GM23338 (cell line): ENCODE measurements around the gene TMEM165. TPM values are rescaled to one million over a fixed set of nuclear protein-coding genes. Genes with fewer than 3 reads are reported as not detected.

ENCODE experiments used
- ATAC-seq: fragments of 200-7000 bp; cut with Tn5 transposase; 3 replicates; pipeline ENCODE4 v1.9.1; 2020
- DNase-seq: peaks from one replicate; pipeline ENCODE4 v3.0.0-alpha.2; 2015; ENCODE audit warnings: low spot score
- H2AFZ ChIP-seq: fragments of 200-600 bp; sonication (generic); 2 replicates; pipeline ENCODE4 v1.8.0; 2016; ENCODE audit warnings: antibody characterized with exemption, mild to moderate bottlenecking, moderate library complexity
- H3F3A ChIP-seq: fragments of 200-600 bp; sonication (generic); replicated peaks from 2 replicates; pipeline ENCODE4 v1.8.0; 2017; ENCODE audit warnings: antibody characterized with exemption, mixed run types, low read depth
- H3K27ac ChIP-seq: fragments of 200-600 bp; sonication (generic); 2 replicates; pipeline ENCODE4 v1.6.1; 2016; ENCODE audit warnings: low read depth
- H3K27me3 ChIP-seq: fragments of 200-600 bp; sonication (generic); 2 replicates; pipeline ENCODE4 v1.8.0; 2016; ENCODE audit warnings: mild to moderate bottlenecking, mixed run types, moderate library complexity; ENCODE audit not compliant: insufficient read depth
- H3K36me3 ChIP-seq: fragments of 200-600 bp; sonication (generic); 2 replicates; pipeline ENCODE4 v1.8.0; 2016; ENCODE audit warnings: mild to moderate bottlenecking; ENCODE audit not compliant: insufficient read depth
- H3K4me1 ChIP-seq: fragments of 200-600 bp; sonication (generic); 2 replicates; pipeline ENCODE4 v1.8.0; 2016; ENCODE audit warnings: mild to moderate bottlenecking, moderate library complexity; ENCODE audit not compliant: insufficient read depth
- H3K4me2 ChIP-seq: fragments of 200-600 bp; sonication (generic); 2 replicates; pipeline ENCODE4 v1.7.1; 2017; ENCODE audit warnings: mixed run types
- H3K4me3 ChIP-seq: fragments of 200-600 bp; sonication (generic); 2 replicates; pipeline ENCODE4 v1.6.1; 2016; ENCODE audit warnings: mixed run types
- H3K79me2 ChIP-seq: fragments of 200-600 bp; sonication (generic); replicated peaks from 2 replicates; pipeline ENCODE4 v1.8.0; 2017; ENCODE audit warnings: mild to moderate bottlenecking; ENCODE audit not compliant: insufficient read depth
- H3K9me2 ChIP-seq: fragments of 200-600 bp; sonication (generic); 2 replicates; pipeline ENCODE4 v1.8.0; 2017; ENCODE audit not compliant: insufficient read depth
- H4K20me1 ChIP-seq: fragments of 200-600 bp; sonication (generic); replicated peaks from 2 replicates; pipeline ENCODE4 v1.8.0; 2017; ENCODE audit warnings: mild to moderate bottlenecking; ENCODE audit not compliant: insufficient read depth
- H3K27ac Mint-ChIP-seq: 2 replicates; pipeline ENCODE4 v1.8.0; 2020; ENCODE audit warnings: inconsistent platforms, mild to moderate bottlenecking, moderate library complexity, mixed read lengths
- H3K27me3 Mint-ChIP-seq: 3 replicates; pipeline ENCODE4 v1.8.0; 2022; ENCODE audit warnings: low read depth, mild to moderate bottlenecking, moderate library complexity, mixed read lengths, inconsistent platforms; ENCODE audit not compliant: insufficient read depth, poor library complexity
- H3K36me3 Mint-ChIP-seq: 3 replicates; pipeline ENCODE4 v1.8.0; 2021; ENCODE audit warnings: low read depth, mild to moderate bottlenecking, inconsistent platforms, moderate library complexity, mixed read lengths
- H3K4me1 Mint-ChIP-seq: 3 replicates; pipeline ENCODE4 v1.8.0; 2020; ENCODE audit warnings: mild to moderate bottlenecking, inconsistent platforms, mixed read lengths
- H3K4me3 Mint-ChIP-seq: 3 replicates; pipeline ENCODE4 v1.8.0; 2021; ENCODE audit warnings: moderate library complexity, mild to moderate bottlenecking, inconsistent platforms, mixed read lengths
- H3K9me3 Mint-ChIP-seq: 3 replicates; pipeline ENCODE4 v1.8.0; 2020; ENCODE audit warnings: moderate library complexity, mild to moderate bottlenecking, inconsistent platforms, mixed read lengths
- CREB1 ChIP-seq: fragments of 250-450 bp; sonication (Bioruptor Pico); IDR thresholded peaks from 2 replicates; pipeline ENCODE4 v1.5.0; 2020; ENCODE audit warnings: low read depth, mild to moderate bottlenecking, moderate library complexity
- EZH2 ChIP-seq: fragments of 200-600 bp; sonication (generic); IDR thresholded peaks from one replicate; pipeline ENCODE4 v1.8.0; 2017; ENCODE audit warnings: antibody characterized with exemption, mild to moderate bottlenecking, low read depth; ENCODE audit not compliant: unreplicated experiment
- EZH2phosphoT487 ChIP-seq: fragments of 200-600 bp; sonication (generic); IDR thresholded peaks from one replicate; pipeline ENCODE4 v1.8.1; 2018; ENCODE audit warnings: antibody characterized with exemption; ENCODE audit not compliant: unreplicated experiment
- JUNB ChIP-seq: IDR thresholded peaks from one replicate; pipeline ENCODE4 v1.6.1; 2016; ENCODE audit warnings: antibody characterized with exemption; ENCODE audit not compliant: unreplicated experiment
- NANOG ChIP-seq: IDR thresholded peaks from 2 replicates; pipeline ENCODE4 v1.6.1; 2016; ENCODE audit warnings: antibody characterized with exemption, borderline replicate concordance
- POLR2AphosphoS5 ChIP-seq: IDR thresholded peaks from 2 replicates; pipeline ENCODE4 v1.6.1; 2016; ENCODE audit warnings: antibody characterized with exemption, low read depth
- STAT1 ChIP-seq: IDR thresholded peaks from one replicate; pipeline ENCODE4 v1.6.1; 2016; ENCODE audit warnings: antibody characterized with exemption; ENCODE audit not compliant: unreplicated experiment
- ZNF114 ChIP-seq: fragments of 250-450 bp; sonication (Bioruptor Pico); IDR thresholded peaks from 2 replicates; pipeline ENCODE4 v1.5.0; 2020; ENCODE audit warnings: mild to moderate bottlenecking, moderate library complexity
- ZNF331 ChIP-seq: fragments of 250-450 bp; sonication (Bioruptor Pico); IDR thresholded peaks from 2 replicates; pipeline ENCODE4 v1.5.0; 2020; ENCODE audit warnings: low read depth, mild to moderate bottlenecking, moderate library complexity
- polyA plus RNA-seq: library from polyadenylated mRNA; unstranded; fragments of >200 nt; fragmentation: Nextera tagmentation; extraction: Ambion mirVana; gene quantifications from 2 replicates; pipeline ENCODE4 v1.2.1, GENCODE V29; 2016
- total RNA-seq: library from RNA; depleted of rRNA; stranded (reverse); fragments of >200 nt; shearing (Covaris generic); gene quantifications from 2 replicates; pipeline ENCODE4 v1.2.3, GENCODE V29; 2014
- TF ChIP-seq, protein P1 (sequence below): IDR thresholded peaks from 2 replicates; pipeline ENCODE4 v1.6.1; 2016; ENCODE audit warnings: antibody characterized with exemption
- TF ChIP-seq, protein P2 (sequence below): IDR thresholded peaks from one replicate; pipeline ENCODE4 v1.6.1; 2018; ENCODE audit warnings: antibody characterized with exemption; ENCODE audit not compliant: unreplicated experiment
- TF ChIP-seq, protein P3 (sequence below), 2 experiments: fragments of 200-600 bp in 1 of 2; sonication (generic) in 1 of 2; conservative IDR thresholded peaks; 2 replicates each; pipeline versions ENCODE4 v1.5.1 to v1.6.1; 2016 to 2017; ENCODE audit warnings: antibody characterized with exemption in 2 of 2, low read depth in 2 of 2, mild to moderate bottlenecking in 2 of 2, moderate library complexity in 1 of 2

The TMEM165 gene
- total and polyA plus RNA-seq, 2 experiments from 2014 or later, result 125 to 171 TPM

DNA sequence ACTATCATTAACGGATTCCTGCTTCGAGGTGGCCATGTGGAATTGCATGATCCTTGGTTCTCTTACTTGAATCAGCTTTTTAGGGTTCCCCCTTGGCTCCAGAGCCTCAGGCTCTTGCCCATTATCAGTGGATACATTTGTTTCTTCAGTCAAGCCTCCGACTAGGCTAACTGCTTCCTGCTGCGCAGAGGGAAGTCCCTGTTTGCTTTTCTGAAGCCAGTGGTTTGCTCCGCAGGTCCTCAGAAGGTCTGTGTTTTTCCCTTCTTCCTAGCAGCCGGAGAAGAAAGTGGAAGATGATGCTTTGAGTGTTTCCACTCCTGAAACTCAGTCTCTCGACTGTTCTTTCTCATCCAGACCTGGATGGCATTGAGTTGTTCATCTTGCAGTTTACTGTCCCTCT lies 29.1 kb upstream of the TMEM165 start:
- Mint-ChIP-seq H3K36me3 (peaks cover 57% of the 10 kb centered on the region), H3K4me1 (peaks cover 39% of the 10 kb centered on the region), H3K27ac (peak overlapping the region; percentile 52; the same call in 1 of the 2 replicates), H3K27me3 (peaks cover 10% of the 10 kb centered on the region), H3K4me3 (no peak overlapping the region), H3K9me3 (no peaks in the 10 kb centered on the region)
- H3K4me2 ChIP-seq, result no peak overlapping the region
- no peak overlapping the region for H3K4me3 ChIP-seq
- H3K4me1 ChIP-seq, result peaks cover 34% of the 10 kb centered on the region
- no peaks in the 10 kb centered on the region for H3K79me2 ChIP-seq
- no peak for TF ChIP-seq ZNF114 (CRISPR knock-in tag)
- TF ChIP-seq JUNB, result no peak
- no peak for TF ChIP-seq EZH2phosphoT487
- no peak for TF ChIP-seq ZNF331
- peaks cover 10% of the 10 kb centered on the region; the same call in 1 of the 2 replicates for H3F3A ChIP-seq
- 0 out of 2 replicates have a peak, but pooled peaks cover 3% of the 10 kb centered on the region for H3K36me3 ChIP-seq
- no peaks in the 10 kb centered on the region for H3K27me3 ChIP-seq
- DNase-seq (no peak), ATAC-seq (no peak)
- H3K27ac ChIP-seq, result no peak overlapping the region
- no peak overlapping the region for H2AFZ ChIP-seq
- H4K20me1 ChIP-seq, result no peaks in the 10 kb centered on the region
- no peaks in the 10 kb centered on the region for H3K9me2 ChIP-seq

DNA sequence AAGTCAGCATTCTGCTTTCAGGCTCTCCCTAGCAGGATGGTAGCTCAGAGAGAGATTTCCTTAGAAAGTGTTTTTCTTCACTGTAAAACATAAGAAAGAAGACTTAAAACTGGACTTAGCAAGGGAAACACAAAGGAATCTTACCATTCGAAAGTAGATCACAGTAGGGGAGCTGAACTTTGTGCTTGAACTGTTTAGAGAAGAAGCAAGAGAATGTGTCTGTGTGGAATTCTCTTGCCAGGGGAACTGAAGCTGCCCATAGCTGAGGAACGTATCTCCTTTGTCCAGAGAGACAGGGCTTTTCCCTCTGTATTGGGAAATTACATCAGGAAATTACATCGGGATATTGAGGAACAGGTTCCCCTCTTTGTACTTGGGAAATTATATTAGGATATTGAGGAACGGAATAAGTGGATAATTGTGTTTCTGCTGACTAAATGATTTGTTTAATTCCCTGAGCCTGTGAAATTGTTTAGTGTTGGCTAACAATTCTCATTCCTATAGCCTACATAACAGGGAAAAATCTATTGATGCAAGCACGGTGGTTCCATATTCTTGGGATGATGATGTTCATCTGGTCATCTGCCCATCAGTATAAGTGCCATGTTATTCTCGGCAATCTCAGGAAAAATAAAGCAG lies 28.6 kb upstream of the TMEM165 start:
- Mint-ChIP-seq H3K36me3 (peaks cover 54% of the 10 kb centered on the region), H3K4me1 (peaks cover 37% of the 10 kb centered on the region), H3K27me3 (peaks cover 6% of the 10 kb centered on the region), H3K9me3 (no peaks in the 10 kb centered on the region), H3K27ac (peak overlapping the region; percentile 52; the same call in 1 of the 2 replicates), H3K4me3 (no peak overlapping the region)
- H3K36me3 ChIP-seq, result 0 out of 2 replicates have a peak, but pooled peaks cover 1% of the 10 kb centered on the region
- H3K4me2 ChIP-seq, result no peak overlapping the region
- peaks cover 34% of the 10 kb centered on the region for H3K4me1 ChIP-seq
- no peaks in the 10 kb centered on the region for H3K27me3 ChIP-seq
- no peak overlapping the region for H3K27ac ChIP-seq
- H3K9me2 ChIP-seq, result no peaks in the 10 kb centered on the region
- H2AFZ ChIP-seq, result no peak overlapping the region
- H3F3A ChIP-seq, result peaks cover 10% of the 10 kb centered on the region; the same call in 1 of the 2 replicates
- H3K79me2 ChIP-seq, result no peaks in the 10 kb centered on the region
- H4K20me1 ChIP-seq, result no peaks in the 10 kb centered on the region
- ATAC-seq (no peak), DNase-seq (peak; percentile 22)
- no peak overlapping the region for H3K4me3 ChIP-seq
- TF ChIP-seq JUNB, result no peak
- TF ChIP-seq POLR2AphosphoS5, result no peak
- TF ChIP-seq, protein P1, sequence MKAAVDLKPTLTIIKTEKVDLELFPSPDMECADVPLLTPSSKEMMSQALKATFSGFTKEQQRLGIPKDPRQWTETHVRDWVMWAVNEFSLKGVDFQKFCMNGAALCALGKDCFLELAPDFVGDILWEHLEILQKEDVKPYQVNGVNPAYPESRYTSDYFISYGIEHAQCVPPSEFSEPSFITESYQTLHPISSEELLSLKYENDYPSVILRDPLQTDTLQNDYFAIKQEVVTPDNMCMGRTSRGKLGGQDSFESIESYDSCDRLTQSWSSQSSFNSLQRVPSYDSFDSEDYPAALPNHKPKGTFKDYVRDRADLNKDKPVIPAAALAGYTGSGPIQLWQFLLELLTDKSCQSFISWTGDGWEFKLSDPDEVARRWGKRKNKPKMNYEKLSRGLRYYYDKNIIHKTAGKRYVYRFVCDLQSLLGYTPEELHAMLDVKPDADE, result no peak
- TF ChIP-seq STAT1, result no peak
- TF ChIP-seq EZH2, result no peak
- TF ChIP-seq CREB1 (CRISPR knock-in tag), result no peak
- TF ChIP-seq EZH2phosphoT487, result no peak
- TF ChIP-seq, protein P2, sequence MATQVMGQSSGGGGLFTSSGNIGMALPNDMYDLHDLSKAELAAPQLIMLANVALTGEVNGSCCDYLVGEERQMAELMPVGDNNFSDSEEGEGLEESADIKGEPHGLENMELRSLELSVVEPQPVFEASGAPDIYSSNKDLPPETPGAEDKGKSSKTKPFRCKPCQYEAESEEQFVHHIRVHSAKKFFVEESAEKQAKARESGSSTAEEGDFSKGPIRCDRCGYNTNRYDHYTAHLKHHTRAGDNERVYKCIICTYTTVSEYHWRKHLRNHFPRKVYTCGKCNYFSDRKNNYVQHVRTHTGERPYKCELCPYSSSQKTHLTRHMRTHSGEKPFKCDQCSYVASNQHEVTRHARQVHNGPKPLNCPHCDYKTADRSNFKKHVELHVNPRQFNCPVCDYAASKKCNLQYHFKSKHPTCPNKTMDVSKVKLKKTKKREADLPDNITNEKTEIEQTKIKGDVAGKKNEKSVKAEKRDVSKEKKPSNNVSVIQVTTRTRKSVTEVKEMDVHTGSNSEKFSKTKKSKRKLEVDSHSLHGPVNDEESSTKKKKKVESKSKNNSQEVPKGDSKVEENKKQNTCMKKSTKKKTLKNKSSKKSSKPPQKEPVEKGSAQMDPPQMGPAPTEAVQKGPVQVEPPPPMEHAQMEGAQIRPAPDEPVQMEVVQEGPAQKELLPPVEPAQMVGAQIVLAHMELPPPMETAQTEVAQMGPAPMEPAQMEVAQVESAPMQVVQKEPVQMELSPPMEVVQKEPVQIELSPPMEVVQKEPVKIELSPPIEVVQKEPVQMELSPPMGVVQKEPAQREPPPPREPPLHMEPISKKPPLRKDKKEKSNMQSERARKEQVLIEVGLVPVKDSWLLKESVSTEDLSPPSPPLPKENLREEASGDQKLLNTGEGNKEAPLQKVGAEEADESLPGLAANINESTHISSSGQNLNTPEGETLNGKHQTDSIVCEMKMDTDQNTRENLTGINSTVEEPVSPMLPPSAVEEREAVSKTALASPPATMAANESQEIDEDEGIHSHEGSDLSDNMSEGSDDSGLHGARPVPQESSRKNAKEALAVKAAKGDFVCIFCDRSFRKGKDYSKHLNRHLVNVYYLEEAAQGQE, result no peak
- TF ChIP-seq ZNF331, result no peak
- TF ChIP-seq NANOG, result no peak
- TF ChIP-seq ZNF114 (CRISPR knock-in tag), result no peak
- TF ChIP-seq, protein P3, sequence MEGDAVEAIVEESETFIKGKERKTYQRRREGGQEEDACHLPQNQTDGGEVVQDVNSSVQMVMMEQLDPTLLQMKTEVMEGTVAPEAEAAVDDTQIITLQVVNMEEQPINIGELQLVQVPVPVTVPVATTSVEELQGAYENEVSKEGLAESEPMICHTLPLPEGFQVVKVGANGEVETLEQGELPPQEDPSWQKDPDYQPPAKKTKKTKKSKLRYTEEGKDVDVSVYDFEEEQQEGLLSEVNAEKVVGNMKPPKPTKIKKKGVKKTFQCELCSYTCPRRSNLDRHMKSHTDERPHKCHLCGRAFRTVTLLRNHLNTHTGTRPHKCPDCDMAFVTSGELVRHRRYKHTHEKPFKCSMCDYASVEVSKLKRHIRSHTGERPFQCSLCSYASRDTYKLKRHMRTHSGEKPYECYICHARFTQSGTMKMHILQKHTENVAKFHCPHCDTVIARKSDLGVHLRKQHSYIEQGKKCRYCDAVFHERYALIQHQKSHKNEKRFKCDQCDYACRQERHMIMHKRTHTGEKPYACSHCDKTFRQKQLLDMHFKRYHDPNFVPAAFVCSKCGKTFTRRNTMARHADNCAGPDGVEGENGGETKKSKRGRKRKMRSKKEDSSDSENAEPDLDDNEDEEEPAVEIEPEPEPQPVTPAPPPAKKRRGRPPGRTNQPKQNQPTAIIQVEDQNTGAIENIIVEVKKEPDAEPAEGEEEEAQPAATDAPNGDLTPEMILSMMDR (conservative IDR thresholded peaks at IDR 0.05; ENCODE audit: low read depth in 2 of 2), result no peak
